NCI-H460 (cell line): ENCODE measurements around the gene PIP5KL1. TPM values are rescaled to one million over a fixed set of nuclear protein-coding genes. Genes with fewer than 3 reads are reported as not detected.

Experiments used
- DNase-seq: peaks from one replicate; pipeline ENCODE4 v3.0.0-alpha.2; 2016; ENCODE audit warnings: low read depth; ENCODE audit errors: extremely low read depth
- total RNA-seq: library from RNA; depleted of rRNA; stranded (reverse); fragments of >200 nt; shearing (Covaris generic); gene quantifications from 2 replicates; pipeline ENCODE4 v1.2.3, GENCODE V29; 2014

Gene PIP5KL1
- total RNA-seq, 1 experiment from 2014 or later = 4.5 TPM

- peak; percentile 88 for DNase-seq
Measured at GRCh38 chr9:127916720-127917581, 13.6 kb downstream of the PIP5KL1 start, which contains the start of gene ST6GALNAC4. ST6GALNAC4 (minus strand) TSS chr9:127917041; CDS start chr9:127916419, 622 bp downstream.

- no peak for DNase-seq
Measured at GRCh38 chr9:127915801-127916719, 14.5 kb downstream of the PIP5KL1 start.

- DNase-seq = no peak
Measured at GRCh38 chr9:127915325-127915752, 15.2 kb downstream of the PIP5KL1 start.

GRCh38 chr9:127913682-127914081 lies 16.9 kb downstream of the PIP5KL1 start:
- DNase-seq = no peak

- DNase-seq = no peak
Measured at GRCh38 chr9:127912882-127913281, 17.7 kb downstream of the PIP5KL1 start.

GRCh38 chr9:127912296-127912695 lies 18.3 kb downstream of the PIP5KL1 start:
- no peak for DNase-seq

GRCh38 chr9:127910613-127911205 lies 19.9 kb downstream of the PIP5KL1 start:
- DNase-seq = no peak

- no peak for DNase-seq
Measured at GRCh38 chr9:127909839-127910273, 20.7 kb downstream of the PIP5KL1 start.

- DNase-seq = no peak
Measured at GRCh38 chr9:127908660-127908926, 22.0 kb downstream of the PIP5KL1 start.

GRCh38 chr9:127907867-127908659 lies 22.5 kb downstream of the PIP5KL1 start:
- no peak for DNase-seq

- no peak for DNase-seq
Measured at GRCh38 chr9:127905788-127906191, 24.8 kb downstream of the PIP5KL1 start.

GRCh38 chr9:127905004-127905728 lies 25.4 kb downstream of the PIP5KL1 start:
- no peak for DNase-seq

- no peak for DNase-seq
Measured at GRCh38 chr9:127904561-127905003, 26.0 kb downstream of the PIP5KL1 start.

GRCh38 chr9:127903557-127904475 lies 26.8 kb downstream of the PIP5KL1 start:
- no peak for DNase-seq

GRCh38 chr9:127899128-127899943 lies 31.2 kb downstream of the PIP5KL1 start, which contains the start of gene ST6GALNAC6:
ST6GALNAC6 (minus strand) TSS chr9:127899603; CDS start chr9:127897981, 1,622 bp downstream.
- DNase-seq = no peak

- DNase-seq = no peak
Measured at GRCh38 chr9:127898433-127899127, 32.0 kb downstream of the PIP5KL1 start.

GRCh38 chr9:127897193-127897692 lies 33.3 kb downstream of the PIP5KL1 start:
- no peak for DNase-seq
